NCI-H2196 treated with DMSO at 0.1 percent for 48 hours (cell line): ENCODE measurements around the gene LRP1B.

Experiments
- DNase-seq: peaks from one replicate; lab custom pipeline; 2025; ENCODE audit not compliant: unreplicated experiment; lab: John Stamatoyannopoulos, UW

LRP1B gene

DNA sequence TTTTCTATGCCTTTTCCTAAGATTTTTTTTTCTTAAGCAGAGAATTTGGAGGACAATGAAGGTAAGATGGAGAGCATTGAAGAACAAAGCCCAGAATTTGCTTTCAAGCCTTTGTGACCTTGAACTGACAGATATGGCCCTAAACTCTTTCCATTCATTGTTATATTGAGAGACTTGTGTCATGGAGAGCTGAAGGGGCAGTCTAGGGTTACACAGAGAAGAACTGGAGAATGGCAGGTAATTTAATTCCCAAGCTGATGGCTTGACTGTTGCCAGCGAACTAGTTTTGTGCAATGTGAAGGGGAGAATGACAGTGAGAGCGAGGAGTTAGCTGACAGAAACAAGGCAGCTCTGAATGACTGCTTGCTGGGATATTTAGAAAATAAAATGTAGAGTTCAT is 1344.2 kb downstream of the LRP1B start:
- DNase-seq, result peak; percentile 22

DNA sequence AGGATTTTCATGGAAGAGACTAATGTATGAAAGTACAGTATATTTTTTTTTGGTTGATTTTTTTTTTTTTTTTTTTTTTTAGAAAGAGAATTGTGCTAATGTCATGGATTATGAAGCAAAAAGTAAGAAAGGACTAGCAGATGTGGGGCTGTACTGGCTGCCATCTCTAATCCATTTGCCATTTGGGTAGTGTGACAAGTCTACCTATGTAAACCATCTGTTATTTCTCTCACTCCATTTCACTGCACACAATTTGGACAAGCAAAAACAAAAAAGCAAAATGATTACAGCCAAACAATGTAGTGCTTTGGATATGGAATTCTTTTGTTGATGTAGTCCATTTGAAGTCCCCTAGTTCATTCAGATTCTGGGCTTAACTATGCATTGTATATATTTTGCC is 1355.4 kb downstream of the LRP1B start:
- DNase-seq, result no peak

DNA sequence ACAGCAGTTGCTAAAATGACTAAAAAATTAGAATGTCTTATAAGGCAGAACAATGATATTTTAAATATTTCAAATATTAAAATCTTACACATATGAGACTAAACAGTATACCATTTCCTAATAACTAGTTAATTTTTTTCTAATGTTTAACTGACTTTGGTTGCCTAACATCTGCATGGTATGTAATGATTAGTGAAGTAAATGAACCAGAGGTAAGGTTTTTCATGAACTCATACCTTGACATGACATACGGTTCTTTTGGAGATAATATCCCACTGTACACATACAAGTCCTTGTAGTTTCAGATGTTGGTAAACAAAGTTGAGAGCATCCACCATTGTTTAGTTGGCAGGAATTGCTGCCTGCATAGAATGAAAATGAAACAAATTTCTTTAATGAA is 1360.2 kb downstream of the LRP1B start:
- DNase-seq, result no peak

DNA sequence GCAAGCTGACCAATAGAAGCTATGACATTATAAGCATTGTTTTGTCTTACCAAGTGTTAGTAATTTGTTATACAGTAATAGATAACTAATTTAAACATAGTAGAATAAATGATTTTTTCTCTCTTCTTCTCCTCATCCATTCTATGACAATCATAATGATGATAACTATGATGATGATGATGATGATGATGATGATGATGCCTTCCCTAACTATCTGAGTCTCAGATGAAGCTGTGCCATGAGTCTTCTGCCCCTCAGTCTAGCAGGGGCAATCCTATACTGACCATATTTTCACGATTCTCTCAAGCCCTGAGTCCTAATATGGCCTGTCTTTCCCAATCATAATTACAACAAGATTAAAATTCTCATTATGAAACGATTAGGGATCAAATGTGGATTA is 1369.0 kb downstream of the LRP1B start:
- DNase-seq, result no peak

DNA sequence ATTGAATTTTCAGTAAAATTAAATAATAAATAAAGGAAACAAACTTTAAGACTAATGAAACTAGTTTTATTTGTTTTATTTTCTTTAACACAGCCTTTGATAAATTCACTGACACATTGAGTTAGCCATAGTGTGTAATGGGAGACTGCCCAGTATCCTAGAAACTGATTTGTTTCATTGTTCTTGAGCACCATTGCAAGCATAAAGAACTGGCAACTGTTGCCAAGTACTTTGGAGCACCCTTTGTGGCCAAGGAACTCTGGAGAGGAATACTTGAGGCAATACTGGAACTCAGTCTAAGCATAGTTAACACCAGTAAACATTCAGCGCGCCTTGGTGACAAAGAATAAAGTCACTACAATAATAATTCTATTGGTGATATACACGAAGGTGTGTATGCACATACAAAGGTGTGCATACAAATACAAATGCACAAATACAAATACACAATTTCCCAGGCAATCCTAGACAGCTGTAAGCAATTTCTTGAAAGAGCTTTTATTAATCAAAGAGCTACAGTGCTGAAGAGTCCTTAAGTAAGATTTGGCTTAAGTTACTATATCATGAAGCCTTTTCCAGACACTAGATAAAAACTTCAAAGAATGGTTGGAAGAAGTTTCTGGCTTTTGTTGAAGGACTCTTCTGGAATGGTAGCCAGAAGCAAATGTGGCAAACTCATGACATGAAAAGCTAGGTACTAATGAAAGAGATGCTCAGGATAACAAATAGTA is 1371.2 kb downstream of the LRP1B start:
- DNase-seq, result no peak

DNA sequence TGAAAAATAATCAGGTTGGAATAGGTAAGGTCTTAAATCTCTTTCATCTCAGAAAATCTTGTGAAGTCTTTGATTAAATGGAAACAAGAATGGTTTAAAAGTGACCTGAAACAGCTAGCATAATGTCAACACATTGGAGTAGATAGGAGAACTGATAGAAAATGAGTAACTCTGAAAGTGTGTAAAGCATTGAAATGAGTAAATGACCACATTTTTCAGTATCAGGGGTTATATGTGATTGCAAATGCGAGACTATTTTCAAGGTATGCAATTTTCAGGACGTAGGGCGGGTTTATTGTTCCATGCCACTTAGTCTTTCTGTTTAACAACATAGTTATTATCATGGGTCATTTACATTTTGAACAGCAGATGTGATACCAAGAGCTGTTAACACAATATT is 1383.2 kb downstream of the LRP1B start:
- DNase-seq, result no peak

DNA sequence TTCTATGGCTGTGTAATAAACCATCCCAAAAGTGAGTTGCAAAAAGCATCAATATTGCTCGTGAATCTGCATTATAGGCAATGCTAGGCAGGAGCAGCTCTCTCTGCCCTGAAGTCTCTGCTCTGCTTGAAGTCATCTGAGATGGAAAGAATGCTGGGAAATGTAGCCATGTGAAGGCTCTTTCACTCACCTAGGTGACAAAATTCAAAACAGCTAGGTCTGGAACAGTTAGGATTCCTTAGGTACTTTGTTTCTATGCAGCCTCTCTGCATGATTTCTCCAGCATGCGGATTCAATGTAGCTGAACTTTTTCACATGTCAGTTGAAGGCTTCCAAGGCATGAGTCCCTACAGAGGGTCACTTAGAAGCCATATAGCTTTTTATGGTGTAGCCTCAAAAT is 1383.7 kb downstream of the LRP1B start:
- no peak for DNase-seq

DNA sequence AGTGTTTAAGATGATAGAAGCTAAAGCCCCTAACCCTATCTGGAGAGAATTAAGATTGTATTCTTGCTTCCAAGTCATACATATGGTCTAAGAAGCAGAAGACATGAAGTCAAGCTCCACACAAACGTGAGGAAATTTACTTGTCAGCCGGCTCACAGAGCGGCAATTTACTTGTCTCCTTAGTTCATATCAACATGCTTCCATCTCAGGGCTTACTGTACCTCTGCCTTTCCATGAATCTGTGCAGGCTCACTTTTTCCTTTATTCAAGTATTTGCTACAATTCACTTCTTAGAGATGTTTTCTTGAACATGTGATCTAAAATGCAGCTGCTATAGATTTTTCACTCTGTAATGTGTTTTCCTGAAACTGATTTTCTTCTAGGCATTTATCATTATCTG is 1386.4 kb downstream of the LRP1B start:
- DNase-seq, result no peak

DNA sequence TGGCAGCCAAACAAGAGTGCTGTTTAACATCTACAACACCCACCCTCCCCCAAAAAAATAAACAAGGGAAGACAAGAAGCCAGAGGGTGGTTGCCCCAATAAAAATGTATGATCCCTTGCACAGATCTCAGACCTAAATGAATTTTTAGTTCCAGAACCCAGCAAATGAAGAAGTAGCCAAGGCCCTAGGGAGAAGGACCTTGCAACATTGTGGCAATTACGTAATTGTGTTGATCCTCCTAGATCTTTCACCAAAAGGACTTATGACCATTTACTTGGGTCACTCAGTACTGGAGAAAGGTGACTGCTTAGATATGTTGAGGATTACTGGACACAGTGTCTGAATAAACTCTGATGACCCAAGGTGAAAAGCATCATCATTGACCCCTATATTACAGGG is 1393.8 kb downstream of the LRP1B start:
- no peak for DNase-seq

DNA sequence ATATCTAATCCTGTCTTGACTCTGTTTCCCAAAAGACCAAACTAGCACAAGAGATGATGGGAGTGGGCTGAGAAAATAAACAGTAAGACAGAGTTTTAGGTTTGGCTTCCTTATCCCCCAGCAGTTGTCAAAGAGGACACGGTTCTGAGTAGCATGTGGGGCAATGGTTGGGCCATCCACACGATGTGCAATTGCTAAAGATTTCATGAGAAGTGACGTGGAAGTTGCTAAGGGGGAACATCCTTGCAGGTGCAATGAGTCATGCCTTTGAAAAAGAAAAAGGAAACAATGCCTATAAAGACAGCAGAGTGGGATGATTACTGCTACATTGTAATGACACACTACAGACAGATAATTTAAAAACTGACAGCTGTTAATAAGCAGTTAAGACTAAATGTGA is 1395.8 kb downstream of the LRP1B start:
- no peak for DNase-seq

DNA sequence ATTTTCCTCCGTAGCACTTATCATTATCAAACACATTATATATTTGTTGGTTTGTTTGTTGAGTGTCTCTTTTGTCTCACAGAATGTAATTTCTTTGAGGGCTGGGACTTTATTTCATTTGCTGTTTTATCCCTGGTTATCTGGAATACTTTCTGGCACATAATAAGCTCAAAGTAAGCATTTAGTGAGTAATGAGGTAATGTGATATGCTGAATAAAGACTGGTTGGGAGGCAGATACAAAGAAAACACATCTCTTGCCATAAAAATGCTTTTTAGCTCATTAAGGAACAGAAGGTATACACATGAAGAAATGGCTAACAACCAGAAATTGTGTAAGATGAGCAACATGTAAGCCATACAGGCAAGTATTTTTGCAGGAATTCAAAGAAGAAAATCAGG is 1411.8 kb downstream of the LRP1B start:
- no peak for DNase-seq

DNA sequence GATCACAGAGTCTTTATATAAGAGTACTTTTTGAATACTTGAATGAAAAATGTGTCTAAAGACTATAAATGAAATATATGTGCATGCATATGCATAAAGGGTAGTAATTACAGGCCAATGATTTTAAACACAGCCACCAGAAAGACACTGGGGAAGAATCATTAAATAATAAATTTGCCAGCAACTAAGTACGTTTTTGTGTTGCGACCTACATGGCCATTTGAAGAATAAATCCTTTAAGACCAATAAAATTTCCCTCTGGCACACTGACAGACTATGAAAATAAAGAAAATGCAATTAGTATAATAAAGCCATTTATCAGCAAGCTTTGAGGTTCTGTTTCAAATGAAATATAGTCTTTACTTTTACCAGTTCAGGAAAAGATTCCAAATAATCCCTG is 1413.3 kb downstream of the LRP1B start:
- no peak for DNase-seq

DNA sequence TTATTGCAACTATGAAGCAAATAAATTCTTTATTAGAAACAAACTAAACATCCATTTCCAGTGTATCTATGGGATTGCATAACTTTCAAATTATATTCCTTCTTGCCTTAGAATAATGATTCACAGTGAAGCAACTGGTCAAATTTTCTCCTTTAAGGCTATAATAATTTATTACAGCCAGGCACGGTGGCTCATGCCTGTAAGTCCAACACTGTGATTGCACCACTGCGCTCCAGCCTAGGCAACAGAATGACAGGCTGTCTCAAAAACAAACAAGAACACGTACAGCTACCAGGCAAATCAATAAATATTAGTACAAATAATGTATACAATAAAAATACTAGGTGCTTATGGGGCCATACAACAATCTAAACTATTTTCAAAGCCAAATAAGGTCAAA is 1416.2 kb downstream of the LRP1B start:
- DNase-seq, result no peak

DNA sequence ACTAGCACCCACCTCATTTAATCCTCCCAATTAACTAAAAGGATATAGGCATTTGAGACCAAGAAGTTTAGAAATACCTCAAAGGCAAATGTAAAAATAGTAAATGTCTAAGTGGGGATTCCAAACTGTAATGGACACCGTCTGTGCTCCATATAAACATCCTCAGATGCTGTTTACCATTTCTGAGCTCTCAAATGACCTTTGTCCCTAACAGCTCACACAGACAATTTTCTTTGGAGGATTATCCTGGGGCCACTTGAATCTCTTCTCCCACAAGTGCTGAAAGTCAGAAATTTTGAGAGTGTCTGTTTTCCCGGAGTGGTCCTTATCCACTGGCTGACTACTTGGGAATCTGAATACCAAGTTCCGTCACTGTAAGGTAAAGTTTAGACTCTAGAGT is 1418.9 kb downstream of the LRP1B start:
- DNase-seq, result no peak

DNA sequence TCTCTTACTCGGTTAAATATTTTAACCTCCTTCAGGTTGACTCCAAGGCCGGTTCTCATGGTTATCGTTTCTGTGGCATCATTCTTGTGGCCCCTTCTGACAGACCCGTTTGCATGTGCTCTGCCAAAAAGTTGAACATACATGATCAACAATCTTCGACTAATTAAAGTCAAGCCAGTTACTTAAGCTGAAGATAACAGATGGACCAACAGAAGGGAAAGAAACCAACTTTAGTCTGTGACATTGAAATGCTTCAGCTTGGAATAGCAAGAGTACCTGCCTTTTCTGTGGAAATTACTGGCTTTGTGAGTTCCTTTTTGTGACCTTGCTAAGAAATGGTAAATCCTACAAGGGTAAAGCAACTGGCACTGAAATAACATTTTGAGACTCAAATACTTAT is 1429.1 kb downstream of the LRP1B start:
- no peak for DNase-seq

DNA sequence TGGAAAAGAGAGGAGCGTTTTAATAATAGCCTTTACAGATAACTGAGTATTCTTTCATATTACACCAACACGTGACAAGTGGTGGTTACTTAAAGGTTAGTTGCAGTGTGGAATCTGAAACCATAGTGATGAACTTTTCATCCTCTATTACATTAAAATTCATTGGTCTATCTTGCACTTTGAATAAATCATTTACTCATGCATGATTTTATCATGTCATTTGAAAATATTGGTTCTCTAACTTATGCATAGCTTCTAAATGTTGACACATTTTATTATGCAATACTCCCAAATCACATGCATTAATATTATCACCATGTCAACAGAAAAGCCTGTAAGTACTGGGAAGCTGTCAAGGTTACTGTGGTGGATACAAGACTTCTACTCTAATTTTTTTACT is 1432.2 kb downstream of the LRP1B start:
- no peak for DNase-seq

DNA sequence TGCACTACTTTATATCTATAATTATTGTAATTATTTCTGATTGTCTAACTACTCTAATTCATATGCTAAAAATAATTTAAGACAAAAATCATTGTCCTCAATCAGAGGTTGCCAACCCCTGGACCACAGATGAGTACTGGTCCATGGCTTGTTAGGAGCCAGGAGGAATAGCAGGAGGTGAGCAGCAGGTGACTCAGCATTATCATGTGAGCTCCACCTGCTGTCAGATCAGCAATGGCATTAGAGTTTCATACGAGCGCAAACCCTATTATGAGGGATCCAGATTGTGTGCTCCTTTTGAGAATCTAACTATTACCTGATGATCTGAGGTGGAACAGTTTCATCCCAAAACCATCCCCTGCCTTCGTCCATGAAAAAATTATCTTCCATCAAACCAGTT is 1434.4 kb downstream of the LRP1B start:
- no peak for DNase-seq

DNA sequence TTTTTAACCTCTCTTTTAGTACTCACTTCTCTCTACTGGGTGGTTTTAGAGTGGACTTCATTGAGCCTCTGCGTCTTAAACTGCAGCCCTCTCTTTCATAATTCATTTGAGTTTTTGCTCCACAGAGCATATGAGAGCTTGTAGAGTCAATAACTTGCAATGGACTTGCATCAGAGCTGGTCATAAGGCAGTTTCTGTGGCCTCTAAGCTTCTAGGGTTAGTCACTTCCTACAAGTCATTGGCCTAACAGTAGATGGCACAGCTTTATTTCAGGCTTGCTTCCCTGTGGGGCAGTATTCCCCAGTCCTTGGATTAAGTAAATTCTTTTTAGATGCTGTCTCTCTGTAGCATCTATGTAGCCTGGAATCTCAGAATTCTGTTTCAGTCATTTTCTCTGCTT is 1435.7 kb downstream of the LRP1B start:
- DNase-seq, result no peak

DNA sequence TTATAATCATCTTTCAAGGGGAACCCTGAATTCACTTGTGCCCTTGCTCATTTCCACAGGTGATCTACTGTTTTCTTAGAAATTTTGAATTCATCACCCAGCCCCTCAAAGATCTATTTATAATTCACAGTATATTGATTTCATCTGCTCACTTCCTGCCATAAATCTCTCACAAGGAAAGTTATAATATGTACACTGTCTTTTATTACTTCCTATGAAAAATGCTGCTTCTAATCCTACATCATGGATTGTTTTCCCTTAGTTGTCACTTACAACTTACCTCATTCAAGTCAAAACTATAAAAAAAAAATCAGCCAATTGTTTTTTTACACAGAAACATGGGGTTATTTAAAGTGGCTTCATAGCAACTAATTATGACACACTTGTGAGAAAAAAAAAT is 1443.0 kb downstream of the LRP1B start:
- DNase-seq, result no peak

DNA sequence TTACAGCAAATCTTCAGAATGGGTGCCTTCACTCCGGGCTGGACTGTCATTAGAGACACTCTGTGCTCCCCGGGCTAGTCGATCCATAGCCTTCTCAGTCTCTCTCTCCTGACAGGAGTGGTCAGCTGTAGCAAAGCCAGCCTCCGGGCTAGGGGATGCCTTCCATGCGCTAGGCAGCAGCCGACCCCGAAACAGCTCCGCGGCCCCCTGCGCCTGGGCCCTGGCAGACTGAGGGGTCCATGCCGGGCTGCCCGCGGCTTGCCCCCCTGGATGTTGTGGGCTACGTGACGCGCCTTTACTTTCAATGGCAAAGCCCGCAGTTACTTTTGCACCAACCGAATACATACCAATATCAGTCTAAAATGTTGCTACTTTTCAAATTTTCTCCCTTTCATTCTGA is 1447.2 kb downstream of the LRP1B start:
- DNase-seq, result no peak

DNA sequence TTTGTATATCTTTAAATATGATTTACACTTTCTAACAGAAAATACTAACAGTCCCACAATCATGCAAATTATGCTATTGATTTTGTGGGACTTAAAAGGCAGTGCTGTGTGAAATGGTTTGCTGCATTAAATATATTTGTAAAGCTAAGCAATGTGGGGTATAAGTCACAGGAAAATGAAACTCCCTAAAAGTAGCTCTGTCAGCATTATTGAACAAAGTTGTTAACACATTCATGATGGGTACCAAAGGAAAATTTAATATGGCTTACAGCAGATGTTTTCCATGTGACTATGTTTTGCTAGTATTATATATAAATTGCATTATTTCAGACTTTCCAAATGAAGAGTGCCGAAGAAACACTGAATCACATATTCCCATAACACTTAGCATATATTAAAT is 1450.0 kb downstream of the LRP1B start:
- no peak for DNase-seq

DNA sequence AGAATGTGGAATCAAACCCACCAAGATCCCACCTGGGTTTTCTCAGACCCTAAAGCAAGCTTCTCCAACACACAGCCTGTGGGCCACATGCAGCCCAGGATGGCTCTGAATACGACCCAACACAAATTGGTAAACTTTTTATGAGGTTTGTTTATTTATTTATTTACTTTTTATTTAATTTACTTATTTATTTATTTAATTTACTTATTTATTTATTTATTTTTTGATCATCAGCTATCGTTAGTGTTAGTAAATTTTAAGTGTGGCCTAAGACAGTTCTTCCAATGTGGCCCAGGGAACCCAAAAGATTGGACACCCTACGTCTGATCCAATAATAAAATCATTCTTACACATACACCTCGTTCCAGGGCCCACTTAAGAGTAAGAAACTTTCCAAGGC is 1451.1 kb downstream of the LRP1B start:
- DNase-seq, result no peak

DNA sequence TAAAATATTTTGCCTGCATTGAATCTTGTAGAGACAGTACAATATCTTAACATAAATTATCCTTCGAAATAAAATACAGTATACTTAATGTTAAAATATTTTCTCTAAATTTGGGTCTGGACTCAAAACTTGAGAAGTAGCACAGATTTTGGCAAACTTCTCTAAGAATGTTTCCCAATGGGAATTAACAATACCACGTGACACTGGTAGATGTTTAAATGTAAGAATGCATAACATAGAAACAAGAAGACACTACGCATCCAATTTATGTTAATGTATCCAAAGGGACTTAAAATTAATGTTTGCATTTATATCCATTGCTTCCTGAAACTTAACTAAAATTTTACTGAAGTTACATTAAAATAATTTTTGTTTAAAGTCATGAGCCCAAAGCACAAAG is 1460.9 kb downstream of the LRP1B start:
- no peak for DNase-seq

DNA sequence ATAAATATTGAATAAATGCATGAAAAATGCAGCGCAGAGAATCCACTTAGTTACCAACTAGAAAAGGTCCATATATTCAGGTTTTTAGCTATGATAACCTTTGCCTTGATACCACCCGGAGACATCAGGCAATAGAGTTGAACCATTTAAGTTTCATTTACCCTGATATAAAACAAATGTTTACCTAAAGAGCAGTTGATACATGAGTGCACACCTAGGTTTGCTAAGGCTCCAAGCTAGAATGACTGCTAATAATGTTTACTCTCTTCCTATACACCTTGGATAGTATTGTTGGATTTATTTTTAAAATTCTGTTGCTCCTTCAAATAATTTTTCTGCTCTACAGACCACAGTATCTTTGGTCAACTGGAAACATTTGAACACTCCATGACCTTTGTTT is 1463.6 kb downstream of the LRP1B start:
- DNase-seq, result no peak
